ENCODE measurements around the gene PEAK1.

DNA sequence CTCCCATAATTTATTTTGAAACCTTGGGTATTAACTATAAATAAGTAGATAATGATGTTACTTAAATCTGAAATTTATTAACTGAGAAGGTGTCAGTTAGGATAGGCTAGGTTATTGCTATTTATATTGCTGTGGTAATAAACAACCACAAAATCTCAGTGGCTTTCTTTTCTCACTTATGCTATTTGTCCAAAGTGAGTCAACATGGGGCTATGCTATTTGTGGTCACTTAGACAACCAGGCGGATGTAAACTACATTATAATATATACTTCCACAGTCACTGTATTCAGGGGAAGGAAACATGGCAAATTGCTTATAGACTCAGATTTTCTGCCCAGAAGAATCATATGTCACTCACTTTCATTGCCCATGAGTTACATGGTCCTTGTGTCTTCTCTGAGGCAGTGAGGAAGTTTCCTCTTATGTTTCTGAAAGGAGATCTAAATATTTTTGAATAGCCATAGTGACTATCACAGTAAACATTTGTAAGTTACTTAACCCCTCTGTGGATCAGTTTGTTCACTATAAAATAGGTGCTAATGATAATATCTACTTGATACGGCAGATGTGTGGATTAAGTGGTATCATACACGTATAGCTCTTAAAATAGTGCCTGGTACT is 20.6 kb upstream of the PEAK1 start:
- TF ChIP-seq, protein P1, sequence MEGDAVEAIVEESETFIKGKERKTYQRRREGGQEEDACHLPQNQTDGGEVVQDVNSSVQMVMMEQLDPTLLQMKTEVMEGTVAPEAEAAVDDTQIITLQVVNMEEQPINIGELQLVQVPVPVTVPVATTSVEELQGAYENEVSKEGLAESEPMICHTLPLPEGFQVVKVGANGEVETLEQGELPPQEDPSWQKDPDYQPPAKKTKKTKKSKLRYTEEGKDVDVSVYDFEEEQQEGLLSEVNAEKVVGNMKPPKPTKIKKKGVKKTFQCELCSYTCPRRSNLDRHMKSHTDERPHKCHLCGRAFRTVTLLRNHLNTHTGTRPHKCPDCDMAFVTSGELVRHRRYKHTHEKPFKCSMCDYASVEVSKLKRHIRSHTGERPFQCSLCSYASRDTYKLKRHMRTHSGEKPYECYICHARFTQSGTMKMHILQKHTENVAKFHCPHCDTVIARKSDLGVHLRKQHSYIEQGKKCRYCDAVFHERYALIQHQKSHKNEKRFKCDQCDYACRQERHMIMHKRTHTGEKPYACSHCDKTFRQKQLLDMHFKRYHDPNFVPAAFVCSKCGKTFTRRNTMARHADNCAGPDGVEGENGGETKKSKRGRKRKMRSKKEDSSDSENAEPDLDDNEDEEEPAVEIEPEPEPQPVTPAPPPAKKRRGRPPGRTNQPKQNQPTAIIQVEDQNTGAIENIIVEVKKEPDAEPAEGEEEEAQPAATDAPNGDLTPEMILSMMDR (IDR thresholded peaks at IDR 0.05) = no peak
- TF ChIP-seq POLR2A (IDR thresholded peaks at IDR 0.05) = no peak
- TF ChIP-seq POLR2AphosphoS5 (IDR thresholded peaks at IDR 0.05) = no peak
- TF ChIP-seq EP300 (IDR thresholded peaks at IDR 0.05; ENCODE audit: low read depth) = no peak
